ENCODE measurements around the gene RNLS. TPM values are rescaled to one million over a fixed set of nuclear protein-coding genes. Genes with fewer than 3 reads are reported as not detected.

Gene RNLS
- total RNA-seq, 1 experiment from 2014 or later = 8.1 TPM

- Histone ChIP-seq H3K4me1 (ENCODE audit: insufficient read depth, low read length, poor library complexity, severe bottlenecking) (no peaks in the 10 kb centered on the region), H3K27me3 (replicated peaks; ENCODE audit: insufficient read depth, low read depth, low read length, poor library complexity) (no peaks in the 10 kb centered on the region), H3K9me3 (ENCODE audit: low read depth, low read length, poor library complexity, severe bottlenecking) (peaks cover 16% of the 10 kb centered on the region), H3K36me3 (ENCODE audit: insufficient read depth, low read length, poor library complexity, severe bottlenecking) (no peaks in the 10 kb centered on the region), H3K27ac (ENCODE audit: low read depth, low read length, poor library complexity, severe bottlenecking) (no peak overlapping the region), H3K4me3 (ENCODE audit: low read depth, low read length, poor library complexity, severe bottlenecking) (no peak overlapping the region)
- BruUV-seq (replicated peaks) = no TSS peak
- ChIA-PET POLR2A (ENCODE audit: low non-redundant PET) (no interaction called here), CTCF (no interaction called here)
- DNase-seq (ENCODE audit: low spot score) = peak; percentile 4
- intact Hi-C loops (cut with micrococcal nuclease; ENCODE audit: unreplicated experiment) = no loop called here
- TF ChIP-seq CTCF (conservative IDR thresholded peaks at IDR 0.05; ENCODE audit: low read depth, low read length) (no peak), EZH2 (IDR thresholded peaks at IDR 0.05; ENCODE audit: borderline replicate concordance, low read depth, low read length, poor library complexity, severe bottlenecking) (no peak)
These were observed 187.4 kb downstream of the RNLS start for GRCh38 chr10:88395677-88396076.

GRCh38 chr10:88392222-88392621, 190.9 kb downstream of the RNLS start:
- peaks cover 11% of the 10 kb centered on the region for H3K9me3 ChIP-seq (ENCODE audit: low read depth, low read length, poor library complexity, severe bottlenecking)
- intact Hi-C loops (cut with micrococcal nuclease; ENCODE audit: unreplicated experiment) = no loop called here
- peaks cover 4% of the 10 kb centered on the region for H3K4me1 ChIP-seq (ENCODE audit: insufficient read depth, low read length, poor library complexity, severe bottlenecking)
- BruUV-seq (replicated peaks) = no TSS peak
- H3K36me3 ChIP-seq (ENCODE audit: insufficient read depth, low read length, poor library complexity, severe bottlenecking) = no peaks in the 10 kb centered on the region
- POLR2A ChIA-PET (ENCODE audit: low non-redundant PET) = no interaction called here
- no peaks in the 10 kb centered on the region for H3K27me3 ChIP-seq (replicated peaks; ENCODE audit: insufficient read depth, low read depth, low read length, poor library complexity)
- TF ChIP-seq CTCF (conservative IDR thresholded peaks at IDR 0.05; ENCODE audit: low read depth, low read length) = no peak
- TF ChIP-seq EZH2 (IDR thresholded peaks at IDR 0.05; ENCODE audit: borderline replicate concordance, low read depth, low read length, poor library complexity, severe bottlenecking) = no peak
- DNase-seq (ENCODE audit: low spot score) = no peak
- CTCF ChIA-PET = no interaction called here
- no peak overlapping the region for H3K27ac ChIP-seq (ENCODE audit: low read depth, low read length, poor library complexity, severe bottlenecking)
- H3K4me3 ChIP-seq (ENCODE audit: low read depth, low read length, poor library complexity, severe bottlenecking) = no peak overlapping the region

GRCh38 chr10:88390041-88390440, 193.1 kb downstream of the RNLS start:
- no peak overlapping the region for H3K27ac ChIP-seq (ENCODE audit: low read depth, low read length, poor library complexity, severe bottlenecking)
- H3K27me3 ChIP-seq (replicated peaks; ENCODE audit: insufficient read depth, low read depth, low read length, poor library complexity) = no peaks in the 10 kb centered on the region
- H3K9me3 ChIP-seq (ENCODE audit: low read depth, low read length, poor library complexity, severe bottlenecking) = no peaks in the 10 kb centered on the region
- no peaks in the 10 kb centered on the region for H3K36me3 ChIP-seq (ENCODE audit: insufficient read depth, low read length, poor library complexity, severe bottlenecking)
- no peak overlapping the region for H3K4me3 ChIP-seq (ENCODE audit: low read depth, low read length, poor library complexity, severe bottlenecking)
- intact Hi-C loops (cut with micrococcal nuclease; ENCODE audit: unreplicated experiment) = no loop called here
- H3K4me1 ChIP-seq (ENCODE audit: insufficient read depth, low read length, poor library complexity, severe bottlenecking) = peaks cover 14% of the 10 kb centered on the region
- BruUV-seq (replicated peaks) = no TSS peak
- DNase-seq (ENCODE audit: low spot score) = no peak
- ChIA-PET CTCF (interaction anchor here (0.6 to 1.2 kb wide), 4 partner anchors 61 to 529 kb away, joined by 3 to 4 read pairs (median 4); no protein-coding TSS in a partner anchor), POLR2A (ENCODE audit: low non-redundant PET) (no interaction called here)
- TF ChIP-seq EZH2 (IDR thresholded peaks at IDR 0.05; ENCODE audit: borderline replicate concordance, low read depth, low read length, poor library complexity, severe bottlenecking) = no peak
- TF ChIP-seq CTCF (conservative IDR thresholded peaks at IDR 0.05; ENCODE audit: low read depth, low read length) = no peak

All from A673 (cell line).